GM18517 (cell line): ENCODE measurements around the gene GALNT7.

Experiments used
- ATAC-seq: cut with Tn5 transposase; IDR thresholded peaks from one replicate; pipeline ENCODE4 v1.9.1; 2021; ENCODE audit warnings: mild to moderate bottlenecking, moderate library complexity; ENCODE audit not compliant: unreplicated experiment

GALNT7 gene

DNA sequence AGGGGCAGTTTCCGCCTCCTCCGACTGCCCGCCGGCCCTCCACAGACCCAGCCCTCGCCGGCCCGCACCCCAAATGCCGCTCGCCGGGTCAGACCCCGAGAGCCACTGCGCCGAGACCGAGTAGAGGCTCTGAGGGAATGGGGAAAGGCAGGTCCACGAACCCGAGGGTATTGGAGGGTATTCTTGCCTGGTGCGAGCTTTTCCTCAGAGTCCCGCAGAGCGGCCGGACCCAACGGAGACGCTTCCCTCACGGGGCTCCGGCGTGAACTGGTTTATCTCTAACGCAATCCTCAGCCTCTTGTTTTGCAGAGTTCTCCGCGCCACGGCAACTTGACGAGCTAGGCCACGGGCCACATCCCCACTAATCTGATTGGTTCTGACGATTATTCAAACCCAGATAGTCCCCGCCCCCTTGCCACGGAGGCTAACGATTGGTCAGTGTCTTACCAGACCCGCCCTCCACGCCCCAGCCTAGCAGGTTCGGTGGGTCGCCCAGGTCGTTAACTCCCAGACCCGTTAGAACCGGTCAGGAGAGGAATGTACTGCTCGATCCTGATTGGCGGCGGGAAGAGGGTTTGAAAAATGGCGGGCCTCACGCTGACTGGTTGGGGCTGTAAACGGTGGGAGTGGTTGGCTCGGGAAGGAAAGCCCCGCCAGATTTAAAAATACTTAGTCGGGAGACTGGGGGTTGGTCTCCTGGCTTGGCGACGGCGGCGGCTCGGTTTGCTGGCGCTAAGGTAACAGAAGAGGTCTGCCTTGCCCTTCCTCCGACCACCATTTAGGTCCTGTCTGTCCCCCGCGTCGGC is 165.7 kb downstream of the GALNT7 start, which contains the start of gene HMGB2:
Gene HMGB2 (minus strand): TSS at position 274 of the 806 bp plus-strand sequence. CDS start 709 bp downstream, outside the sequence.
- ATAC-seq = peak; percentile 85

- peak; percentile 29 for ATAC-seq
Measured at GRCh38 chr4:173334891-173335752, 166.5 kb downstream of the GALNT7 start.

DNA sequence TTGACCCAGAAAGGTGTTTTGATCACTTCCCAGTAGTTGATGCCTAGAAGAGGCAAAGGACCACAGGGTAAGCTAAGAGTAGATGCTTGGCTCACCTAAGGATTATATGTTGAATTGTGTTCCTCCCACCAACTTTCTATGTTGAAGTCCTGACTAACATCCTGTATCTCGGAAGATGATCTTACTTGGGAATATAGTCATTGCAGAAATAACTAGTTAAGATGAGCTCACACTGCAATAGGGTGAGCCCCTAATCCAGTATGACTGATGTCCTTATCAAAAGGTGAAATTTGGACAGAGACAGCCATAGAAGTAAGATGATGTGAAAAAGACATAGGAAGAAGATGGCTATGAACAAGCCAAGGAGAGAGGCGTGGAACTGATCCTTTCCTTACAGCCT is 168.9 kb downstream of the GALNT7 start:
- ATAC-seq = no peak

DNA sequence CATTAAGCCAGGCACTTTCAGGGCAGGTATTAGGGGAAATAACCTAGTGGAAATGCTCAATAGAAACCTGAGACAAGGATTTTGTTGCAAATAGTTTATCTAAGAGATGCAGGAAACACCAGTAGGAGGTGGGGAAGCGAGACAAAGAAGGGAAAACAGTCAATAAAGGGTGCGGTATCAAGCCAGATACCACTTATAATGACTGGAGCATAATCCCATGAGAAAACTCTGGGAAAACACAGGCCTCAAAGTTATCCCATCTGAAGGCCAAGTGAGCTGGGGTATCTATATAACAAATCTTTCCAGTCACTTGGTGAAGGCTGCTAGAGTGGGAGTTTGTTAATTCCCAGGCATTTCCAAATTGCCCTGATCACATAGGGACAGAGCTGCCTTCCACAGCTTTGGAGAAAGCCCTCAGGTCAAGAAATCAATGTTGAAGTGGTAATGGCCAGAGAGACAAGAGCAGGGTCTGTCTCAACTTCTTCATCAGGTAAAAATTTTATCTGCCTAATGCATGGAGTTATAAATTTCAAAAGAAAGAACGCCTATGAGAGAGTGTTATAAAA is 175.3 kb downstream of the GALNT7 start:
- no peak for ATAC-seq

GRCh38 chr4:173345648-173346047 is 177.0 kb downstream of the GALNT7 start:
- no peak for ATAC-seq

- no peak for ATAC-seq
Measured at GRCh38 chr4:173346074-173346473, 177.5 kb downstream of the GALNT7 start.

GRCh38 chr4:173347467-173347866 is 178.9 kb downstream of the GALNT7 start:
- ATAC-seq = no peak

GRCh38 chr4:173357939-173358338 is 189.3 kb downstream of the GALNT7 start:
- ATAC-seq = no peak

DNA sequence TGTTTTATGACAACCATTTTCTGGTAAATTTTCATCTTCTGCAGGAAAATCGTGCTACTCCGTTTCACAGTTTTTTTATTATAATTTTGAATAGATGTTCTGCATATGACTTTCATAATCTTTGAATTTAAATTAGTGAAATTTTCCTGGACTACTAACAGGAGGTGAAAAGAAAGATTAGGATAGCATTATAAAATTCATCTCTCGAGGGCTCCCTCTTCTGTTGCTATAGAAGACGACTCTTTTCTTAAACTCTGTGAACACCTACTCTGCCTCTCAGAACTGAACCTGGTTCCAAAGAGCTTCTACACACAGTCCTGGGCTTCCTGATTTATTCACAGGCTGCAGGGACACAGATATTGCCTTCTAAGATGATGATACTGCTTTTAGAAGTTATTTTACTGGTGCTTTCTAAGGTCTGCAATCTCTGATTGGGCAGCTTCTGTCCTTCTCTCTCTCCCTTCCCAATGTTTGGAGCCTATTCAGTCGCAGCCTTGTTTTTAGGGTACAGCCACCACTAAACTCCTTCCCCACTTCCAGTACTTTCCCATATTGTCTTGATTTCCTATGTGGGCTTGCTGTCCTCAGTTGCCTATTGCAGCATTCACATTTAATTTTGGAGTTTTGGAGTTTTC is 192.1 kb downstream of the GALNT7 start:
- ATAC-seq = no peak

DNA sequence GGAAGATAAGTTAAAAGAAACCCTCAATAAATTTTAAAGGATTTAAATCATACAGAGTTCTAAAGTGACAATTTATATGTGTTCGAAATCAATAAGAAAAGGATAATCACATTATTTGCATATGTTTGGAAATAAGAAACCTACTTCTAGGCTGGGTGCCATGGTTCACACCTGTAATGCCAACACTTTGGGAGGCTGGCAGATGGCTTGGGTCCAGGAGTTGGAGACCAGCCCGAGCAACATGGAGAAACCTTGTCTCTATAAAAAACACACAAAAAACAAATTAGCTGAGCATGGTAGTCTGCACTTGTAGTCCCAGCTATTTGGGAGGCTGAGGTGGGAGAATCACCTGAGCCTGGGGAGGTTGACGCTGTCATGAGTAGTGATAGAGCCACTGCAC is 194.1 kb downstream of the GALNT7 start:
- no peak for ATAC-seq

GRCh38 chr4:173365359-173365996 is 196.9 kb downstream of the GALNT7 start:
- no peak for ATAC-seq

DNA sequence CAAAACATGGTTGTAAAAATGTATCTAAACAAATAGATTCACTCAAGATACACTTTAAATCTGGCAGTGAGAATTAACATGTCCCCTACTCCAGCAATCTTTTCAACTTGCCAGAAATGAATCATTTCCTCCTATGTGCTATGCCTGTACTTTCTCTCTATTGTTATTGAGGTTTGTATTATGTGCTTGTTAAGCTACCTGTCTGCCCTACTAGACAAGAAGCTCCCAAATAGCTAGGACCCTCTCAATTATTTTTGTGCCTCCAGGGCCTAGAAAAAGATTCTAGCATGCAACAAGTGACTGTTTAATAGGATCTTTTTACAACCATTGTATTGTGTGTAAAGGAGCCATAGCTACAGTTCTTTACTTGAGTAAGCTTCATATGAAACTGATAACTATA is 198.7 kb downstream of the GALNT7 start:
- peak; percentile 36 for ATAC-seq

GRCh38 chr4:173367946-173368345 is 199.3 kb downstream of the GALNT7 start:
- ATAC-seq = no peak

DNA sequence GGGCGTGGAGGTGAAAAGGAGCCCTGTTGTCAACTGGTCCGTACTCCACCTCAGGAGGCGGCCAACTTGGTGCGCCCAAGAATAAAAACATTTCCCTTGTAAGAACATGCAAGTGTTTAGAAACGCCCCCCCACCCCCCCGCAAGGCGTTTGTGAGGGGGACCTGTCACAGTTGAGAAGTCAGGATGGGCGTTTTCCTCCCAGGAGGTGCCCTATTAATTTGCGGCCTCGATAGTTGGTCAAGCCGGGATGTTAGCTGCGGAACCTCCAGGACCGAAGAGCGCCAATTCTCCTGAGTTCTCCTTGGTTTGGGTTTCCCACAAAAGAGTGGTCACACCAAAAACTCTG is 201.5 kb downstream of the GALNT7 start:
- peak; percentile 1 for ATAC-seq

DNA sequence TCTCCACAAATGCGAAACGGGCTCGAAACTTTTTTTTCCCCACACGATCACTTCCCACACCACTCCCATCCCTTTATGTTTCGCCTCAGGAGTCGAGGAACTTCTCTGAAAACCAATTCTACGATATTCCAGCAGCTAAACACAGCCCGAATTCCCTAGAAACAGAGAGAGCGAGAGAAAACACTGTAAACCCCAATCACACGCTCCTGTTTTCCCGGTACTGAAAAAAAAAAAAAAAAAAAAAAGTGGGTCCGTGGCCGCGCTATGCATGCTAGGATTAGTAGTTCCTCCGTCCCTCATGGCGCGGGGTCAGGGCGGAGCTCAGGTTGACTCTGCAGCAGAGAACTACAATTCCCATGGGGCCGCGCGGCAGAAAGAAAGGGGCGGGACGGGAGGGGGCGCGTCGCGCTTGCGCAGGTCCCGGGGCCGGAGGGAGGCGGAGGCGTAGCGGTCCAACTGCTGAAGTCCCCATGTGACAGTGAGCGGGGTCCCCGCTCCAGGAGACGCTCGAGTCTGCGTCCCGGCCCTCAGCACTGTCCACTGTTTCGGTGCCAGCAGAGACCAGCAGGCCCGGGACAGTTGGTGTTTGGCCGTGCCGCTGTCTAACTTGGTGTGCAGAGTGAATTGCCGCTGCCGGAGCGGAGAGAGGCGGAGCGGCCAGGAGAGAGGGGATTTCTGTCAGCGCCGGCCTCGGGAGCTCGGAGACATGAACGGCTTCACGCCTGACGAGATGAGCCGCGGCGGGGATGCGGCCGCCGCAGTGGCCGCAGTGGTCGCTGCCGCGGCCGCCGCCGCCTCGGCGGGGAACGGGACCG is 202.1 kb downstream of the GALNT7 start, which contains the start of gene SAP30:
Gene SAP30 (plus strand): TSS at position 478 of the 815 bp plus-strand sequence. CDS start 229 bp downstream, at position 707.
- peak; percentile 60 for ATAC-seq

GRCh38 chr4:173371292-173372192 is 202.9 kb downstream of the GALNT7 start:
- ATAC-seq = peak; percentile 25
